Heart right ventricle (tissue), 16 donors: Measurements from ENCODE around the gene BPGM. TPM values are rescaled to one million over a fixed set of nuclear protein-coding genes. Genes with fewer than 3 reads are reported as not detected.

Experiments used
- ATAC-seq, 8 donors: fragments of 200-7000 bp; cut with Tn5 transposase; one replicate each; pipeline ENCODE4 v1.9.1; 2020; ENCODE audit warnings: mild to moderate bottlenecking in 8 of 8, moderate library complexity in 8 of 8, moderate number of reproducible peaks in 1 of 8
- DNase-seq, 2 donors: peaks; one replicate each; pipeline ENCODE4 v3.0.0-alpha.2; 2020
- H3K27ac ChIP-seq, 10 donors: fragments of 200-600 bp; sonication (generic) in 2 of 10; one replicate each; pipeline versions ENCODE4 v1.5.0 to v1.8.0; 2020 to 2022; ENCODE audit warnings: mild to moderate bottlenecking in 3 of 10
- H3K27me3 ChIP-seq, 7 donors: fragments of 200-600 bp; one replicate each; pipeline ENCODE4 v1.8.0; 2021 to 2022; ENCODE audit warnings: mild to moderate bottlenecking in 2 of 7
- H3K36me3 ChIP-seq, 9 donors: fragments of 200-600 bp; sonication (generic) in 1 of 9; one replicate each; pipeline versions ENCODE4 v1.5.0 to v1.8.0; 2020 to 2022; ENCODE audit warnings: mild to moderate bottlenecking in 2 of 9
- H3K4me1 ChIP-seq, 9 donors: fragments of 200-600 bp; sonication (generic) in 1 of 9; one replicate each; pipeline versions ENCODE4 v1.5.0 to v1.8.0; 2020 to 2022; ENCODE audit warnings: mild to moderate bottlenecking in 4 of 9
- H3K4me3 ChIP-seq, 10 donors: fragments of 200-600 bp; sonication (generic) in 2 of 10; one replicate each; pipeline versions ENCODE4 v1.5.0 to v1.8.0; 2020 to 2022; ENCODE audit warnings: mild to moderate bottlenecking in 7 of 10, moderate library complexity in 2 of 10
- H3K9me3 ChIP-seq, 11 donors: fragments of 200-600 bp in 10 of 11; sonication (generic) in 2 of 11; one replicate each; pipeline versions ENCODE4 v1.5.0 to v1.8.0; 2013 to 2022; ENCODE audit warnings: mild to moderate bottlenecking in 2 of 11, control low read depth in 1 of 11, moderate library complexity in 1 of 11
- CTCF ChIP-seq, 9 donors: fragments of 200-600 bp; sonication (generic) in 2 of 9; IDR thresholded peaks; one replicate each; pipeline versions ENCODE4 v1.5.0 to v1.8.0; 2021 to 2022; ENCODE audit warnings: antibody characterized with exemption in 9 of 9, mild to moderate bottlenecking in 5 of 9, moderate library complexity in 1 of 9
- WGBS, 2 donors: extraction: QIAGEN DNeasy Blood & Tissue Kit; methylation state at CpG; one replicate each; pipeline ENCODE4 v1.1.7; 2013; ENCODE audit warnings: inconsistent platforms in 1 of 2; 5-methylcytosine and 5-hydroxymethylcytosine counted together
- intact Hi-C, 10 donors: fragments of 100-400 bp; cut with DNase I; formaldehyde crosslinking; loops; one replicate each; pipeline versions ENCODE4 v1.11.1 to v1.14.2; 2022
- polyA plus RNA-seq, 2 donors: library from polyadenylated mRNA; stranded (reverse); fragments of 200-250 nt; gene quantifications; one replicate each; pipeline ENCODE4 v1.2.3, GENCODE V29; 2013
- total RNA-seq, 10 donors: library from RNA; stranded (reverse); fragmentation: NEBNext Ultra II Directional in 3 of 10; extraction: Animal tissue kit (Norgen Biotek cat#: 25700) in 3 of 10; gene quantifications; one replicate each; pipeline versions ENCODE4 v1.2.1 to v1.2.4, GENCODE V29; 2021 to 2023
- donor health status: Arrhythmogenic right ventricular cardiomyopathy.
- donor health status: ischemic (EF 13 %, LVEDD 7.1; RV severe dilation, severe dysfunction).
- donor health status: healthy with polysubstance abuse.
- donor health status: DM: no; HTN: yes; CAD: no.
- donor health status: DM: no; HTN: no; CAD: no.
- donor health status: ischemic (EF 25% LVEDD 6.9; RV normal size, moderate dysfunction).
- donor health status: ischemic (EF 25% LVEDD 5.7; RV mildly dilated, moderate dysfunction).
- donor health status: healthy.
- donor health status: DM: yes; HTN: yes; CAD: no.
- donor health status: Ischemic cardiomyopathy.
- donor health status: ischemic (EF 35%, LVEDD 5.7; RV mildly dilated, moderate dysfunction).
- donor health status: nonischemic (EF 11% LVEDD 7.7; RV severe dilation, severe dysfunction).
- donor health status: DM: yes; HTN: yes; CAD: no.
- donor health status: PGD.
- donor health status: ischemic (EF 29% LVEDD 5.4; RV normal size, mild dysfunction).
- donor health status: nonischemic (EF 23%, LVEDD 6.1; RV moderate dilation, normal function).

BPGM gene
- total and polyA plus RNA-seq, 12 donors = 12.4 to 19.7 (median 14.9) TPM

DNA sequence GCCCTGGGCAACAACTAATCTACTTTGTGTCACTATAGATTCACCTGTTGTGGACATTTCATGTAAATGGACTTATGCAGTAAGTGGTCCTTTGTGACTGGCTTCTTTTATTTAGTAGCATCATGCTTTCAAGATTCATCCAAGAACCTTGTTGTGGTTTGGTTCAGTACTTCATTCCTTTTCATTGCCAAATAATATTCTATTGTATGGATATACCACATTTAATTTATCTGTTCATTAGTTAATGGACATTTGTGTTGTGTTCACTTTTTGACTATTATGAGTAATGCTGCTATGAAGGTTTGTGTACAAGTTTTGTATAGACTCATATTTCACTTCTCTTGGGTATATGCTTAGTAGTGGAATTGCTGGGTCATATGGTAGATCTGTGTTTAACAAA is 27.8 kb downstream of the BPGM start:
- ATAC-seq = no peak
- DNase-seq = no peak
- no peak overlapping the region for H3K4me3 ChIP-seq
- H3K4me1 ChIP-seq = peaks cover 0 to 14% (median 11%) of the 10 kb centered on the region in 9 donors
- H3K27me3 ChIP-seq = no peaks in the 10 kb centered on the region
- no peak overlapping the region for H3K27ac ChIP-seq
- intact Hi-C loops = no loop called here
- TF ChIP-seq CTCF (IDR thresholded peaks at IDR 0.05) = no peak
- H3K36me3 ChIP-seq = peaks cover 0 to 8% (median 0%) of the 10 kb centered on the region in 9 donors
- H3K9me3 ChIP-seq = peaks cover 0 to 10% (median 0%) of the 10 kb centered on the region in 11 donors

DNA sequence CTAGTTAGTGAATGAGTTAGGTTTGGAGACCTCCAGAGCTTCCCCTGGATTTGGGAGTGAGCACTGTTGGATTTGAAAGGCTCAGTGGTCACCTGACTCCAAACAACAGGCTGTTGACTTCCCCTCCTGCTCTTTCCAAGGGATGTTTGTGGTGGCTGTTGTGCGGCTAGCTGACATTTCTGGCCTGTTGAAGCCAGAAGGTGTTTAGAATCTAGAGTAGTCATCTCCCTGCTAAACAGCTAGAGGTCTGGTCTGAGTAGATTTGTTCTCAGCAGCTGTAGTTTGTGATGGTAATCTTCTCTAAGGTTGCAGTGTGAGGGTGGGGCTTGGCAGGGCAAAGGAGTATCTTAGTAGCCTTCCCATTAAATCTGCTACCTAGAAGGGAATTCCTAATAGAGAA is 30.1 kb downstream of the BPGM start:
- intact Hi-C loops = no loop called here
- TF ChIP-seq CTCF (IDR thresholded peaks at IDR 0.05) = no peak
- H3K27me3 ChIP-seq = no peaks in the 10 kb centered on the region
- no peaks in the 10 kb centered on the region for H3K4me1 ChIP-seq
- 90 to 92% methylated on average over 1 of the region's 1 CpG for WGBS, 2 donors
- no peak overlapping the region for H3K4me3 ChIP-seq
- DNase-seq = no peak
- H3K36me3 ChIP-seq = peaks cover 0 to 23% (median 0%) of the 10 kb centered on the region in 9 donors
- no peak for ATAC-seq
- no peak overlapping the region for H3K27ac ChIP-seq
- peaks cover 0 to 10% (median 0%) of the 10 kb centered on the region in 11 donors for H3K9me3 ChIP-seq

DNA sequence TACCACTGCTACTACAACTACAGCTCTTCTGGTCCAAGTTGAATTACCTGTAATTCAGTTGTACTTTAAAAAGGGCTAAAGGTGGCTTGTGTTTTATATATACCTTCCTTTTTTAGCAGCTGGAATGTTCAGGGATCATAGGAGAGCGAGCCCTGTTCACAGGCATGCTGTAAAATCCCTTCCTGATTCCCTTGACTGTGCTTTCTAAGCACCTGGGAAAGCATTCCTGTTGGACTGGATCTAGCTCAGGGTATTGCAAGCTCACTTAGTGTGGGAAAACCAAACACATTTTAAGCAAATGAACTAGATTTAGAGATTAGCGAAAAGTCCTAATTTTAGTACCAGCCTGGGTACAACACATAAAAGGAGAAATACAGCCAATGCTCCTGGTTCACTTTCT is 31.5 kb downstream of the BPGM start:
- 98% methylated on average over 2 of the region's 2 CpGs for WGBS, 2 donors
- Histone ChIP-seq H3K4me1 (no peaks in the 10 kb centered on the region), H3K27me3 (no peaks in the 10 kb centered on the region), H3K36me3 (peaks cover 0 to 23% (median 0%) of the 10 kb centered on the region in 9 donors), H3K4me3 (no peak overlapping the region), H3K9me3 (peaks cover 0 to 10% (median 0%) of the 10 kb centered on the region in 11 donors), H3K27ac (no peak overlapping the region)
- no peak for TF ChIP-seq CTCF (IDR thresholded peaks at IDR 0.05)
- DNase-seq (no peak), ATAC-seq (no peak)
- intact Hi-C loops = no loop called here

GRCh38 chr7:134679006-134679405 is 32.4 kb downstream of the BPGM start:
- Histone ChIP-seq H3K4me3 (no peak overlapping the region), H3K27me3 (no peaks in the 10 kb centered on the region), H3K4me1 (no peaks in the 10 kb centered on the region), H3K36me3 (peaks cover 0 to 23% (median 0%) of the 10 kb centered on the region in 9 donors), H3K9me3 (peaks cover 0 to 9% (median 0%) of the 10 kb centered on the region in 11 donors), H3K27ac (no peak overlapping the region)
- TF ChIP-seq CTCF (IDR thresholded peaks at IDR 0.05) = no peak
- ATAC-seq (no peak), DNase-seq (no peak)
- intact Hi-C loops = no loop called here
- WGBS, 2 donors = 88 to 91% methylated on average over 2 of the region's 2 CpGs
